Erythroblast (primary cell): Measurements from ENCODE around the gene GEMIN7.

Experiments
- GATA1 ChIP-seq: IDR thresholded peaks from 2 replicates; pipeline ENCODE4 v1.6.1; 2011; ENCODE audit warnings: low read depth, mild to moderate bottlenecking, control low read depth, low read length, moderate library complexity
- POLR2A ChIP-seq: IDR thresholded peaks from 2 replicates; pipeline ENCODE4 v1.6.1; 2011; ENCODE audit warnings: mild to moderate bottlenecking, low read length

DNA sequence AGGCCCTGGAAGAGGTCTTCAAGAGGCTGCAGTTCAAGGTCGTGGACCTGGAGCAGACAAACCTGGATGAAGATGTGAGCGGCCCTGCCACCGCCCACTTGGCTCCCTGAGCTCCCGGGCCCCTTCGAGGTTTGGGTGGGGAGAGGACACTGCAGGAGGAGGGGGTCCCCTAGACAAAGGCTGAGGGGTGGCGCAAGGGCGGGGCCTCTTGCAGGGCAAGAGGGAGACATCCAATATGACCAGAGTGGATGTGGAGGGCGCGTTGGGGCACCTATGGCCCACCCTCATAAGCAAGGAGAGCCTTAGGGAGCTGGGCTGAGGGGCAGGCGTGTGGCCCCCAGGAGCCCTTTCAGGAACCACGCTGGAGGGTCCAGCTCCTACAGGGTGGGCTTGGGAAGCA, 61.5 kb downstream of the GEMIN7 start:
- TF ChIP-seq POLR2A (no peak), GATA1 (no peak)
